Activated CD4-positive, alpha-beta T cell treated with anti-CD3 and anti-CD28 coated beads, Interleukin-2, amount 10 ng/mL, durations not matched to agents 24 days and 14 days (primary cell): ENCODE data around the gene AGAP3. TPM values are rescaled to one million over a fixed set of nuclear protein-coding genes. Genes with fewer than 3 reads are reported as not detected.

Experiments used
- DNase-seq: peaks from one replicate; pipeline ENCODE4 v3.0.0; 2022
- H3K27ac Mint-ChIP-seq: one replicate; pipeline ENCODE4 v1.8.0; 2022; ENCODE audit warnings: mild to moderate bottlenecking, mixed read lengths
- H3K27me3 Mint-ChIP-seq: one replicate; pipeline ENCODE4 v1.8.0; 2022; ENCODE audit warnings: mixed read lengths
- H3K36me3 Mint-ChIP-seq: one replicate; pipeline ENCODE4 v1.8.0; 2022; ENCODE audit warnings: low read depth, mild to moderate bottlenecking, mixed read lengths
- H3K4me1 Mint-ChIP-seq: one replicate; pipeline ENCODE4 v1.8.0; 2021; ENCODE audit warnings: mixed read lengths
- H3K4me3 Mint-ChIP-seq: one replicate; pipeline ENCODE4 v1.8.0; 2022; ENCODE audit warnings: mild to moderate bottlenecking, moderate library complexity, mixed read lengths
- H3K9me3 Mint-ChIP-seq: one replicate; pipeline ENCODE4 v1.8.0; 2021; ENCODE audit warnings: mixed read lengths
- intact Hi-C: fragments of 100-400 bp; cut with micrococcal nuclease; formaldehyde crosslinking; loops from one replicate; pipeline ENCODE4 v1.15.1; 2023
- total RNA-seq: library from RNA; stranded (reverse); gene quantifications from 2 replicates; pipeline ENCODE4 v1.2.3, GENCODE V29; 2022

AGAP3 gene
- total RNA-seq, 1 donor from 2014 or later: 54.3 TPM

DNA sequence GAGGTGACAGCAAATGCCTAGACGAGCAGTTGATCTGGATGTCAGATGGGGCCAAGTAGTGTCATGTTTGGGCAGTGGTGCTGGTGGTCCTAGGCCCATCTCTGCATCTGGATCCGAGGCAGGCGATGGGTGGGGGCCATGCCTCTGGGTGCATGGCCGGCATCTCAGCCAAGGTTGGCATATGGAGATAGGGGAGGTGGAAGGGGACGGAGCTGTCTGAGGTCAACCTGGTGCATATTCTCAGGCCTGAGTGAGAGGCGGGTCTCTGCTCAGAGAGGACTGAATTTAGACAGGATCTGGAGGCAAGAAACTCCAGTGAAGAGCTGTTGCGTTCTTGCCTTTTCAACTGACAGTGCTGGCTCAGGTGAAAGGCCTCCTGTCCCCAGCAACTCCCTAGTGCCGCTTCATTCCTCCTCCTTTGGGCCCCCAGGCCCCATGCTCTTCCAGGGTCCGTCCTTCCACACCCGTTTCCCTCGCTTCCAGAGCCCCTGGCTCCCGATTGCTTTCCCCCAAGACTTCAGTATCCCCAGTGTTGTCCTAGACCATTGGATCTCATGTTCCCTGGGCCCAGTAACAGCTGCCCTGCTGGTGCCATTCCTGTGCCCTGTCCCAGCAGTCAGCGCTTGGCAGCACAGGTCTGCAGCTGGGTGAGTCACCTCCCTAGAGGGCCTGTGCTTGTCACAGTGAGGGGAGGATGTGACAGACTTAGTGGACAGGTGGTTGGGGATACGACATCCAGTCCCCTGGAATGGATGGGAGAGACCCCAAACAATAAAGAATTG, 48.7 kb downstream of the AGAP3 start:
- Mint-ChIP-seq H3K27me3 (no peaks in the 10 kb centered on the region), H3K36me3 (no peaks in the 10 kb centered on the region), H3K4me3 (no peak overlapping the region), H3K27ac (no peak overlapping the region), H3K9me3 (no peaks in the 10 kb centered on the region), H3K4me1 (no peaks in the 10 kb centered on the region)
- no peak for DNase-seq
- intact Hi-C loops: no loop called here

DNA sequence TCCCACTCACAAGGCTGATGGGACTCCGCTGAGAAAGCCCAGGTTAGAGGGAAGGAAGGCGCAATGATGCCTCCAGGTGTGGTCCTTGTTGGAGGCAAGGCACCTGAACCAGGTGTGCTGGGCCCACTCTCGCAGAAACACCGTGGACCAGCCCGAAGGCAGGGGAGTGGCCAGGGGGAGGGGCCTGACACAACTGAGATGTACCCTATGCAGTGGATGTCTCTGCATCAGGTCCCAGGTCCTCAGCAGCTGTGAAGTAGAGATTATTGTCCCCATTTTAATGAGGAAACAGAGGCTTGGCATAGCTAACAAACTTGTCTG, 49.2 kb downstream of the AGAP3 start:
- intact Hi-C loops: no loop called here
- H3K4me1 Mint-ChIP-seq: no peaks in the 10 kb centered on the region
- no peak overlapping the region for H3K4me3 Mint-ChIP-seq
- no peak overlapping the region for H3K27ac Mint-ChIP-seq
- no peaks in the 10 kb centered on the region for H3K9me3 Mint-ChIP-seq
- no peaks in the 10 kb centered on the region for H3K36me3 Mint-ChIP-seq
- DNase-seq: no peak
- H3K27me3 Mint-ChIP-seq: no peaks in the 10 kb centered on the region

DNA sequence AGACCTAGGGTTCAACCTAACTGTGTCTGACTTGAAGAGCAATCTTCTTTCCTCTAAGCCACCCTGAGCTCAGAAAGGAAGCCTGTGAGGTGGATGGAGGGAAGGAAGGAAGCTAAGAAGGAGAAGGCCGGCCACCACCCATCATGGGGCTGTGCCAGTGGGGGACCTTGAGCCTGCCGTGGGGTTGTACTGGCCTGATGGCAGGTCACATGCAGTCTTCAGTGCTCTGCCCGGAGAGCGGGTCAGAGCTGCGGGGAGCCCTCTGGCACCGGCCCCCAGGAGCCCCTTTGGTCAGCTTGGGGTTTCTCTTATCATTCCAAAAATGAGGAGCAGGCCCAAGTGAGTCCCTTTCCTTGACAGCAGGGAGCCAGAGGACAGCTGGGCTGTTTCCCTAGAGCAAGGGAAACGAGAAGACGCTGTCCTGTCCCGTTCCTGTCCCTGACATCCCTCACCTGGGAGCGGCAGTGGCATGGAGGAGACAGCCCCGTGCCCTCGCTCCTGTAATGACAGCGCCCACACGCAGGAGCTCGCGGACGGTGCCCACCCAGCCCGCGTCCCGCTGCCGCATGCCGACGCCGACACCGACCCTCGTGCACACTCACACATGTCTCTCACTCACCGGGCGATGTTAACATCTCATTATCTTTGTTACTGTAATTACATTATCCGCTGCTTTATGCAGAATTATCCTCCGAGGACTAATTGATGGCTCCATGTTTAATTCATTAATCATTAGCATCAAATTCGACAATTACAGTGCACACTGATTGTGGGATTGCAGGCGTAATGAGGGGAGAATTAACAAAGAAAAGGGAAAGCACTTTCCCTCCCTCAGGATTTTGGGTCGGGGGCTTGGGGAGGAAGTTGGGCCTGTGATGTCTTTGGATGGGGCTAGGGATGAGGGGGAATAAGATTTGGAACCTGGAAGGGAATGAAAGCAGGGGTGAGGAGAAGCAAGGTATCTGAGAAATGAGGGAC, 49.9 kb downstream of the AGAP3 start:
- no peak overlapping the region for H3K27ac Mint-ChIP-seq
- H3K9me3 Mint-ChIP-seq: no peaks in the 10 kb centered on the region
- no peaks in the 10 kb centered on the region for H3K4me1 Mint-ChIP-seq
- H3K36me3 Mint-ChIP-seq: no peaks in the 10 kb centered on the region
- no peaks in the 10 kb centered on the region for H3K27me3 Mint-ChIP-seq
- intact Hi-C loops: no loop called here
- DNase-seq: no peak
- H3K4me3 Mint-ChIP-seq: no peak overlapping the region

DNA sequence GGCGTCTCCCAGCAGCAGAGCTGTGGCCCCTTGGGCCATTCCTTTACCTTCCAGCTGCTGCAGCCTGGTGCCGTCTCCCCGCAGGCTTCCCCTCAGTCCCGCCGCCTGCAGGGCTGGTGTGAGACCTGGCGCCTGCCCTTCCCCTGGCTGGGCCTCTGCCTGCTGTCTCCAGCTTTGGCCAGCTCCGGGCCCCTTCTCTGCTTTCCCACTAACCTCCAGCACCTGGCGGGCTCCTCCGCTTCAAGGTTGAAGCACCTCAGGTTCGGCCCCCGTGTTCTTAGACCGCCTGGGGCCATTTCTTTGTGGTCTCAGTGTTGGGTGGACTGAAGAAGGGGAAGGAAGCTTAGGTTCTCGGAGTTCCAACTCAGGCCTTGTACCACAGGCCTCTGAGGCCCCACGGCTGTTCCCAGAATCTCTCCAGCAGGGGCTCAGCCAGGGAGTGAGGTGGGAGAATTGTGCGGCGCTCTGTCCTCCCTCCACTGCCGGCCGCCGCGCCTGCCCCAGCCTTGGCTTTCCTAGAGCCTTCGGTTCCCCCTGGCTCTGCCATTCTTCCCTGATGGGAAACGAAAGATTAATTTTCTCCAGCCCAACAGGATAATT, 50.9 kb downstream of the AGAP3 start:
- no peak for DNase-seq
- intact Hi-C loops: no loop called here
- Mint-ChIP-seq H3K4me1 (no peaks in the 10 kb centered on the region), H3K36me3 (no peaks in the 10 kb centered on the region), H3K27ac (no peak overlapping the region), H3K27me3 (no peaks in the 10 kb centered on the region), H3K9me3 (no peaks in the 10 kb centered on the region), H3K4me3 (no peak overlapping the region)

DNA sequence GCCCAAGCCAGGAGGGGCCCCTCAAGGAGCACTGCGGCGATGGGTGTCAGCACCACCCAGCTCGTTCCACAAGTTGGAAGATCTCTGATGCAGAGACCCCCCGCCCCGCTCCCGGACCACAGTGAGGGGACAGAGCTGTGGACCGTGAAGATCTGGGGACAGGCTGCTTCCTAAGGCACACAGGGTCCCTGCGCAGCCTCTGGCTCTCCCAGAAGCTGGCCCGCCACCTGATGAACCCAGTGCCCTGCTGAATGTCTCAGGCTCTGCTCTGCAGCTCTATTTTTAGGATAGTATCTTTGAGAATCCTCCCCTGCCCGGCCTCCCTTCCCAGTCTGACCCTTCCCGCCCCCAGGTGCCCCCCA, 51.5 kb downstream of the AGAP3 start:
- no peak overlapping the region for H3K27ac Mint-ChIP-seq
- no peaks in the 10 kb centered on the region for H3K36me3 Mint-ChIP-seq
- DNase-seq: no peak
- no peaks in the 10 kb centered on the region for H3K27me3 Mint-ChIP-seq
- H3K4me3 Mint-ChIP-seq: no peak overlapping the region
- H3K9me3 Mint-ChIP-seq: no peaks in the 10 kb centered on the region
- no peaks in the 10 kb centered on the region for H3K4me1 Mint-ChIP-seq
- intact Hi-C loops: no loop called here

DNA sequence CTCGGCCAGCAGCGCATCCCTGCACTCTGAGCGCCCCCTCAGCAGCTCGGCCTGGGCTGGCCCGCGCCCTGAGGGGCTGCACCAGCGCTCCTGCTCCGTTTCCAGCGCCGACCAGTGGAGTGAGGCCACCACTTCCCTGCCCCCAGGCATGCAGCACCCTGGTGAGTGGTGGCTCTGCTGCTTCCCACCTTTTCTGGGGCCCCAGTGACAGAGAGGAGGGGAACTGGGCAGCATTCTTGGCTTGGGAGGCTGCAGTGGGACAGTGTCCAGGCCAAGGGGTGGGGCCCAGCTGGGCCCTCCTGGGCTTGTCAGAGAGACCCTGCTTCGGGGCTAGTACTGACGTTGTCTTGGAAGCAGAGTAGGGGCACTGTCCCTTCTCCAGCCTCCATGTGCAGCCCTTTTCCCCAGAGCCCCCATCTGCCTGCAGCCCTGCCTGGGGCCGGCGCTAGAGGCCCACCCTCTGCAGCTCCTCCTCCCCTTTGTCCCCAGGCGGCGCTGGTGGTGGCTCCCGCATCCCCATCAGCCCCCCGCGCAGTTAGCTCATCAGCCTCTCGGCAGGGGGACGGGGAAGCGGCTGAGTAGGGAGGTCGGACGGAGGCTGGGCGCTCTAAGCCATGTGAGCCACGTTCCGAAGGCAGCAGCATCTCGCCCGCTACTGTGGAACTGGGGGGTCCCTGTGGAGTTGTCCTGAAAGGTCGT, 52.0 kb downstream of the AGAP3 start:
- DNase-seq: no peak
- intact Hi-C loops: no loop called here
- H3K4me1 Mint-ChIP-seq: no peaks in the 10 kb centered on the region
- no peaks in the 10 kb centered on the region for H3K27me3 Mint-ChIP-seq
- no peaks in the 10 kb centered on the region for H3K9me3 Mint-ChIP-seq
- no peak overlapping the region for H3K4me3 Mint-ChIP-seq
- no peaks in the 10 kb centered on the region for H3K36me3 Mint-ChIP-seq
- H3K27ac Mint-ChIP-seq: no peak overlapping the region

DNA sequence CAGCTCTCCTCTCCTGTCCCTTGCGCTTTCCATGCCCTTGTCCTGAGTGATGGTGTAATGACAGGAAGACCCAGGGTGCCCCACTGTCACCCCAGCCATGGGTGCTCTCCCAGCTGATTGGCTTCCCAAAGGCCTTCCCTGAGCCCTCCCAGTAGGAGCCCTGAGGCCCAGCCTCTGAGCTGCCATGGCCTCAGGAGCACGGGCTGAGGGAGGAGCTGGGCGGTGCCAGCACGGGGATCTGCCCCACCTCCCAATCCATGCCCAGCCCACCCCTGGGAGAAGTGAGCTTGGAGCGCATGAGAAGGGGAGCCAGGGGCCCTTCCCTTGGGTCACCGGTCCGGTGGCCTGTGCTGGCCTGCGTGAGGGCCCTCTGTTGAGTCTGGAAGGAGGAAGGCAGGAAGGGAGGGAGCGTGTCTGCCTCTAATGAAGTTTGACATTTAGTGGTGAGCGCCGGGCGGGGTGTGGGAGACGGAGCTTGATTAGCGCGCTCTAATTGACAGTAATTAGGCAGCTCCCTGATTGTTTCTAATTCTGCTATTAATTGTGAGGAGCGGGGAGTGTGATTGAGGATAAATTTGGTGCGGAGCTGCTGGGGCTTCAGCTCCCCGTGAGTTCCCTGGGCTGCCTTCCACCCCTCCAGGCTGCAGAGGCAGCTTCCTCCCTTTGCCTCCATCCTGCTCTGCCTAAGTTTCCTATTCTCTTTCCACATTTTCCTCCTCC, 53.0 kb downstream of the AGAP3 start:
- H3K36me3 Mint-ChIP-seq: peaks cover 2% of the 10 kb centered on the region
- no peaks in the 10 kb centered on the region for H3K27me3 Mint-ChIP-seq
- no peak for DNase-seq
- H3K4me3 Mint-ChIP-seq: no peak overlapping the region
- intact Hi-C loops: no loop called here
- H3K4me1 Mint-ChIP-seq: no peaks in the 10 kb centered on the region
- no peak overlapping the region for H3K27ac Mint-ChIP-seq
- H3K9me3 Mint-ChIP-seq: no peaks in the 10 kb centered on the region

DNA sequence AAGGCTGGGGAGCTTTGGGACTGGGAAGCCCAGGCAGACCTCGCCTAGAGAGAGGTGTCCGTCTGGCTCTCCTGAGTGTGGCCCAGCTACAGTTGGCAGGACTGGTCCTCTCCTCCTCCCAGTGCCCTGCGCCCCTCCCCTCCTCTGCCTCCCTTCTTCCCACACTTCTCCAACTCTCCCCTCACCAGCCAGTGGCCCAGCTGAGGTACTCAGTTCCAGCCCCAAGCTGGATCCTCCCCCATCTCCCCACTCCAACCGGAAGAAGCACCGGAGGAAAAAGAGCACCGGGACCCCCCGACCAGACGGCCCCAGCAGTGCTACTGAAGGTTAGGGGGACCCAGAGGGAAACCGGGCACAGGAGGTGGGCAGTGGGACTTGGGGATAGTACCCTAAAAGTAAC, 53.5 kb downstream of the AGAP3 start:
- no peak for DNase-seq
- intact Hi-C loops: no loop called here
- H3K4me3 Mint-ChIP-seq: no peak overlapping the region
- H3K9me3 Mint-ChIP-seq: no peaks in the 10 kb centered on the region
- H3K27ac Mint-ChIP-seq: no peak overlapping the region
- peaks cover 4% of the 10 kb centered on the region for H3K36me3 Mint-ChIP-seq
- H3K4me1 Mint-ChIP-seq: no peaks in the 10 kb centered on the region
- no peaks in the 10 kb centered on the region for H3K27me3 Mint-ChIP-seq

DNA sequence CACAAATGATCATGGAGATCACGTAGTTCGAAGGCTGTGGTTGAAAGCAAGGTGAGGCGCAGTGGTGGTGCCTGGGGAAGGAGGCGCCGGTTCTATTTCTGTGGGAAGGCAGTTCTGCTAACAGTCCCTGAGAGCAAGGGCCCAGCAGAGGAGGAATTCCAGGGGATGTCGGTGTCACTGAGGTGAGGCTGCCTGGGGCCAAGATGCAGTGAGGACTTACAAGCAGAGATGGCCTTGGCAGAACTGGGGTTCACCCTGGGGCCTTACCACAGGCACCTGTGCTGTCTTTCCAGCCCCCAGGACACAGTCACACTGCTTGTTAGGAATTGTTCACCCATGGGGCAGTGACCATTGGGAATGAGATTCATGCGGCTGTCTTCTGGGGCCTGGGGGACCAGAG, 54.6 kb downstream of the AGAP3 start:
- DNase-seq: no peak
- Mint-ChIP-seq H3K4me1 (no peaks in the 10 kb centered on the region), H3K4me3 (no peak overlapping the region), H3K9me3 (no peaks in the 10 kb centered on the region), H3K36me3 (peaks cover 4% of the 10 kb centered on the region), H3K27me3 (no peaks in the 10 kb centered on the region), H3K27ac (no peak overlapping the region)
- intact Hi-C loops: no loop called here

DNA sequence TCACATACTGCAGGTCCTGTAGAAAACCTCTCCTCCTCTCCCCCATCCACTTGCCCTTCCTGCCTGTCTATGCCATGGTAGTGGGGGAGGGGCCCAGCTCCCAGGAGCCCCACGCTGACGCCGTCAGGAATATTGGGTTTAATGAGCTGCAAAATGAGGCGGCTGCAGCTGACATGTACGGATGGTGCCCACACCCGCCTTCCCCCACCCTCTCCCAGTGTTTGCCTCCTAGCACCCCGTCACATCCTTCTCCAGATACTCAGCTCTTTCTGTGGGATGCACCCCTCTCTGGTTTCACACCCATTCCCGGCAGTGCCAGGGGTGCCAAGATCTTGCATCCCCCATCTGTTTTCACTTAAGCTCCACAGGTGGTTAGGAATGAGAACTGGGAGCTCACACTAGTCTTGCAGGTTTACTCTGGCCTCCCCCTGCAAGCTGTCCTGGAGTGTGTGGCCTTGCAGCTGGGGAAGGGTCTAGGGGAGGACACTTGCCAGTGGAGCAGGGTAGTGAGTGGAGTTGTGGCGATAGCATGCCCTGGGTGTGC, 55.1 kb downstream of the AGAP3 start:
- Mint-ChIP-seq H3K9me3 (no peaks in the 10 kb centered on the region), H3K36me3 (peaks cover 4% of the 10 kb centered on the region), H3K4me3 (no peak overlapping the region), H3K4me1 (no peaks in the 10 kb centered on the region), H3K27me3 (no peaks in the 10 kb centered on the region), H3K27ac (no peak overlapping the region)
- intact Hi-C loops: no loop called here
- no peak for DNase-seq

DNA sequence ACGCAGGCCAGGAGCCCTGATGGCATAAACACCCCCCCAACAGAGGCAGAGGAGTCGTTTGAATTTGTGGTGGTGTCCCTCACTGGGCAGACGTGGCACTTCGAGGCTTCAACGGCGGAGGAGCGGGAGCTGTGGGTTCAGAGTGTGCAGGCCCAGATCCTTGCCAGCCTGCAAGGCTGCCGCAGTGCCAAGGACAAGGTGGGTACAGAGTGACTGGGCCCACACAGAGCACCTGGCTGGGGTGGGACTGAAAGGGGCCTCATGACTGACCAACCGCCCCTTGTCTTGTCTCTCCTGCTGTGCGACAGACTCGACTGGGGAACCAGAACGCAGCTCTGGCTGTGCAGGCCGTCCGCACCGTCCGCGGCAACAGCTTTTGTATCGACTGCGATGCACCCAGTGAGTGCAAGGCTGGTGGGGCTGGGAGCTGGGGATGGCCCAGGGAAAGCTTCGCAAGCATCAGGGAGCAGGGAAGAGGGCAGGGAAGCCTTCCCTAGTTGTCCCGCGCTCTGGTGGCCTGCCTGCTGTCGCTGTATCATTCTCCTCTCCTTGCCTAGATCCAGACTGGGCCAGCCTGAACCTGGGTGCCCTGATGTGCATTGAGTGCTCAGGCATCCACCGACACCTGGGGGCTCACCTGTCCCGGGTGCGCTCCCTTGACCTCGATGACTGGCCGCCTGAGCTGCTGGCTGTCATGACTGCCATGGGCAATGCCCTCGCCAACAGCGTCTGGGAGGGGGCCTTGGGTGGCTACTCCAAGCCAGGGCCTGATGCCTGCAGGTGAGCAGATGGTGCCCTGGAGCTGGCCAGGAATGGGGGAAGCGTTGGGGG, 55.8 kb downstream of the AGAP3 start:
- Mint-ChIP-seq H3K27ac (no peak overlapping the region), H3K4me3 (no peak overlapping the region), H3K4me1 (no peaks in the 10 kb centered on the region), H3K36me3 (peaks cover 4% of the 10 kb centered on the region), H3K9me3 (no peaks in the 10 kb centered on the region), H3K27me3 (peaks cover under 1% of the 10 kb centered on the region)
- intact Hi-C loops: no loop called here
- DNase-seq: no peak

DNA sequence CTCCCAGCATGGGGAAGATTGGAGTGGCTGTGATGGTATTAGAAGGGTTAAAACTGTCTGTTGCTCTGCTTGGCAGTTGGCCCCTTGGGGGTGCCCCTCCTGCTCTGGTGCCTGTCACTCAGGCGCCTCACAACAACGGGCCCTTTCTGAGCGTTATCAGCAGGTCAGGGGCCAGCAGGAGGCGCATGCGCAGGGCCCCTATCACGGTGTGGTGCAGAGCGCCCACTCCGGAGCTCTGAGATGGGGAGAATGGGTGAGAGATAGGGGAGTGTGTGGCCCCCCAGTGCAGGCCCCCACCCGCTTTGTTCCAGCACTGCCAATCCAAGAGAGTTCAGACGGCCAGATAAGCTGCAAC, 56.4 kb downstream of the AGAP3 start:
- Mint-ChIP-seq H3K9me3 (no peaks in the 10 kb centered on the region), H3K4me1 (no peaks in the 10 kb centered on the region), H3K36me3 (peaks cover 4% of the 10 kb centered on the region), H3K4me3 (no peak overlapping the region), H3K27me3 (peaks cover 4% of the 10 kb centered on the region), H3K27ac (no peak overlapping the region)
- no peak for DNase-seq
- intact Hi-C loops: no loop called here
